ENCODE data around the gene CLEC7A. TPM values are rescaled to one million over a fixed set of nuclear protein-coding genes. Genes with fewer than 3 reads are reported as not detected.

The CLEC7A gene
- total and polyA plus RNA-seq, 2 donors (not counting 1 experiment from before 2014, with no cell fraction given) = 0.03 TPM; not detected in 1

GRCh38 chr12:10170216-10170615, 40.2 kb upstream of the CLEC7A start:
- no peaks in the 10 kb centered on the region for H3K79me2 ChIP-seq (ENCODE audit: control insufficient read depth, insufficient read depth, low read length)
- peaks cover 4% of the 10 kb centered on the region for H3K4me1 ChIP-seq (ENCODE audit: control insufficient read depth, extremely low read depth, insufficient read depth, low read length)
- no peaks in the 10 kb centered on the region for H4K20me1 ChIP-seq (ENCODE audit: control insufficient read depth, extremely low read depth, insufficient read depth, low read length)
- no peak for DNase-seq (ENCODE audit: low read depth in 2 of 2)
- no peak for TF ChIP-seq CTCF (conservative IDR thresholded peaks at IDR 0.05 in 1 of 2, IDR thresholded peaks at IDR 0.05 in 1 of 2; ENCODE audit: low read depth in 1 of 2, low read length in 2 of 2)
- no peak for TF ChIP-seq EZH2 (IDR thresholded peaks at IDR 0.05; ENCODE audit: low read length, missing control alignments)
- no peak overlapping the region for H2AFZ ChIP-seq (ENCODE audit: low read length)
- H3K9me3 ChIP-seq (ENCODE audit: control insufficient read depth, insufficient read depth, low read depth, low read length) = no peaks in the 10 kb centered on the region
- no peak overlapping the region for H3K4me2 ChIP-seq (ENCODE audit: extremely low read depth, insufficient read depth, low read length)
- H3K36me3 ChIP-seq (ENCODE audit: control insufficient read depth, insufficient read depth, low read length) = no peaks in the 10 kb centered on the region
- no peak overlapping the region for H3K27ac ChIP-seq (ENCODE audit: insufficient read depth, low read length)
- no peak overlapping the region for H3K9ac ChIP-seq (ENCODE audit: insufficient read depth, low read length)
- H3K27me3 ChIP-seq (ENCODE audit: control insufficient read depth, insufficient read depth, low read length) = no peaks in the 10 kb centered on the region
- H3K4me3 ChIP-seq (replicated peaks in 1 of 4; ENCODE audit: control extremely low read depth in 1 of 4, insufficient read depth in 1 of 4, low read depth in 3 of 4, low read length in 4 of 4) = no peak overlapping the region

DNA sequence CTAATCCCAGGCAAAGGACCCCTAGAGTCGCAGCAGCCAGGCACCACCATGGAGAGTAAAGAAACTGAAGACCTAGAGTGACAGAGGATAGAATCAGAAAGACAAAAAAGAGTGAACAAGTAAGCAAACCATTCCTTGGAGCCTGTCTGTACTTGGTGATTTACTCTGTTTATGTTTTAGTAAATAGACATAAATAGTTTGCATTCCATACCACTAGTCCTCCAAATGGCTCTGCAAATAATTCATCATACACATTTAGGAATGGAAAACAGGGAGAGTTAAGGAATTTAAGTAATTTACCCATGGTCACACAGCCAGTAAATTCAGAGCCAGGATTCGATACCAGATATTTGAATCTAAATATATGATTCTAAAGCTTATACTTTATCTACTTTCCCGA, 39.1 kb upstream of the CLEC7A start:
- Histone ChIP-seq H2AFZ (ENCODE audit: low read length) (no peak overlapping the region), H3K9me3 (ENCODE audit: control insufficient read depth, insufficient read depth, low read depth, low read length) (no peaks in the 10 kb centered on the region), H3K4me2 (ENCODE audit: extremely low read depth, insufficient read depth, low read length) (peak overlapping the region; percentile 56), H3K4me1 (ENCODE audit: control insufficient read depth, extremely low read depth, insufficient read depth, low read length) (peaks cover 4% of the 10 kb centered on the region), H3K79me2 (ENCODE audit: control insufficient read depth, insufficient read depth, low read length) (no peaks in the 10 kb centered on the region), H3K27ac (ENCODE audit: insufficient read depth, low read length) (peak overlapping the region; percentile 17), H3K4me3 (replicated peaks in 1 of 4; ENCODE audit: control extremely low read depth in 1 of 4, insufficient read depth in 1 of 4, low read depth in 3 of 4, low read length in 4 of 4) (no peak overlapping the region), H3K9ac (ENCODE audit: insufficient read depth, low read length) (no peak overlapping the region), H3K36me3 (ENCODE audit: control insufficient read depth, insufficient read depth, low read length) (no peaks in the 10 kb centered on the region), H4K20me1 (ENCODE audit: control insufficient read depth, extremely low read depth, insufficient read depth, low read length) (no peaks in the 10 kb centered on the region), H3K27me3 (ENCODE audit: control insufficient read depth, insufficient read depth, low read length) (no peaks in the 10 kb centered on the region)
- TF ChIP-seq CTCF (conservative IDR thresholded peaks at IDR 0.05 in 1 of 2, IDR thresholded peaks at IDR 0.05 in 1 of 2; ENCODE audit: low read depth in 1 of 2, low read length in 2 of 2) (no peak), EZH2 (IDR thresholded peaks at IDR 0.05; ENCODE audit: low read length, missing control alignments) (no peak)
- DNase-seq (ENCODE audit: low read depth in 2 of 2) = peak; percentile 34 to 45

DNA sequence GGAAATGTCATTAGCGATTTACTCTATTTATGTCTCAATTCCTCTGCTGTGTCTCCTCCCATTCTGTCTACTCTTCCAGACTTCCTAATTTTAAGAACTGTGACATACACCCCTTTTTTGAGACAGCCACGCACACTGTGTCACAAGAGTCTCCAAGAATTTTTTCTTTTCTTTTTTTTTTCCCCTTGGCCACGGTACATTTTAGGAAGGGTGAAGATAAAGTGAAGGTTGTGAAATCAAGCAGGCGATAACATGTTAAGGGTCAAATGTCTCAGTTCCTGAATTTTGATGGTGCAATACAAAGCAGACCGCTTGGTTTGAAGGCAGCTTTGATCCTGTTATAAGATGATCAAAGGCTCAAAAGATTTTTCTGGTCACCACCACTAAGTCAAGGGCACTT, 37.6 kb upstream of the CLEC7A start:
- TF ChIP-seq EZH2 (IDR thresholded peaks at IDR 0.05; ENCODE audit: low read length, missing control alignments) (no peak), CTCF (conservative IDR thresholded peaks at IDR 0.05 in 1 of 2, IDR thresholded peaks at IDR 0.05 in 1 of 2; ENCODE audit: low read depth in 1 of 2, low read length in 2 of 2) (no peak)
- Histone ChIP-seq H3K9me3 (ENCODE audit: control insufficient read depth, insufficient read depth, low read depth, low read length) (no peaks in the 10 kb centered on the region), H3K4me3 (replicated peaks in 1 of 4; ENCODE audit: control extremely low read depth in 1 of 4, insufficient read depth in 1 of 4, low read depth in 3 of 4, low read length in 4 of 4) (no peak overlapping the region), H2AFZ (ENCODE audit: low read length) (no peak overlapping the region), H3K4me1 (ENCODE audit: control insufficient read depth, extremely low read depth, insufficient read depth, low read length) (peaks cover 4% of the 10 kb centered on the region), H3K27ac (ENCODE audit: insufficient read depth, low read length) (no peak overlapping the region), H3K9ac (ENCODE audit: insufficient read depth, low read length) (no peak overlapping the region), H3K27me3 (ENCODE audit: control insufficient read depth, insufficient read depth, low read length) (no peaks in the 10 kb centered on the region), H3K79me2 (ENCODE audit: control insufficient read depth, insufficient read depth, low read length) (no peaks in the 10 kb centered on the region), H4K20me1 (ENCODE audit: control insufficient read depth, extremely low read depth, insufficient read depth, low read length) (no peaks in the 10 kb centered on the region), H3K36me3 (ENCODE audit: control insufficient read depth, insufficient read depth, low read length) (no peaks in the 10 kb centered on the region), H3K4me2 (ENCODE audit: extremely low read depth, insufficient read depth, low read length) (no peak overlapping the region)
- DNase-seq (ENCODE audit: low read depth in 2 of 2) = no peak
